ENCODE results near the gene TMEM248.
"Not testable (repeated sequence)": the region's sequence is repeated elsewhere in the genome, so short reads cannot be mapped to it uniquely, and the experiment has no call there.

- TF ChIP-seq CTCF (IDR thresholded peaks at IDR 0.05), result not testable (repeated sequence)
- TF ChIP-seq POLR2A (IDR thresholded peaks at IDR 0.05), result peak; percentile 94 to 97
Measured at GRCh38 chr7:66995050-66995776, 74.2 kb downstream of the TMEM248 start, which contains the start of gene SBDS.
